HL-60 (cell line): ENCODE measurements around the gene ARID1B.
A peak's percentile ranks its signal among the peaks of the same experiment; 100 is the strongest.

Source experiments
- GABPA ChIP-seq: IDR thresholded peaks from 2 replicates; pipeline ENCODE4 v1.6.1; 2012; ENCODE audit warnings: low read depth
- POLR2AphosphoS5 ChIP-seq: IDR thresholded peaks from 2 replicates; pipeline ENCODE4 v1.6.1; 2012; ENCODE audit warnings: low read depth
- SPI1 ChIP-seq: IDR thresholded peaks from 2 replicates; pipeline ENCODE4 v1.6.1; 2012; ENCODE audit warnings: low read depth, mild to moderate bottlenecking, borderline replicate concordance
- TF ChIP-seq, protein P1 (sequence below): IDR thresholded peaks from one replicate; pipeline ENCODE4 v1.5.1; 2011; ENCODE audit warnings: low read length, control low read depth, inconsistent platforms; ENCODE audit not compliant: insufficient read depth

DNA sequence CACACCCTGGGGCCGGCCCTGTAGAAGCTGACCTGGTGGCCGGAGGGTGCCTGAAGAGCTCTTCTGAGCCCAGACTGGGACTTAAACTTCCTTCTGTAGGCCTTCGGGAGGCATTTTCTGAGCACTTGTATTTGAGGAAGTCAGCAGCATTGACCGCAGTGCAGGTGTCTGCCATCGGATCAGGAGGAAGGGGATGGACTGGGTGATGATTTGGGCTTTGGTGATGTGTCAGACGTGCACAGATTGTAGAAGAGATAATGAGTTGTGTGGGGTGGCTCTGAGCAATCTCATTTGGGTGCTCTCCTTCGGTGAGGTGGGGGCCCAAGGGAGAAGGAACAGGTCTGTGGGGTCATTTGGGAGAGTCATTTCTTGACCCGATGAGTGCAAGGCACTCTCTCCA is 150.9 kb downstream of the ARID1B start:
- TF ChIP-seq, protein P1, sequence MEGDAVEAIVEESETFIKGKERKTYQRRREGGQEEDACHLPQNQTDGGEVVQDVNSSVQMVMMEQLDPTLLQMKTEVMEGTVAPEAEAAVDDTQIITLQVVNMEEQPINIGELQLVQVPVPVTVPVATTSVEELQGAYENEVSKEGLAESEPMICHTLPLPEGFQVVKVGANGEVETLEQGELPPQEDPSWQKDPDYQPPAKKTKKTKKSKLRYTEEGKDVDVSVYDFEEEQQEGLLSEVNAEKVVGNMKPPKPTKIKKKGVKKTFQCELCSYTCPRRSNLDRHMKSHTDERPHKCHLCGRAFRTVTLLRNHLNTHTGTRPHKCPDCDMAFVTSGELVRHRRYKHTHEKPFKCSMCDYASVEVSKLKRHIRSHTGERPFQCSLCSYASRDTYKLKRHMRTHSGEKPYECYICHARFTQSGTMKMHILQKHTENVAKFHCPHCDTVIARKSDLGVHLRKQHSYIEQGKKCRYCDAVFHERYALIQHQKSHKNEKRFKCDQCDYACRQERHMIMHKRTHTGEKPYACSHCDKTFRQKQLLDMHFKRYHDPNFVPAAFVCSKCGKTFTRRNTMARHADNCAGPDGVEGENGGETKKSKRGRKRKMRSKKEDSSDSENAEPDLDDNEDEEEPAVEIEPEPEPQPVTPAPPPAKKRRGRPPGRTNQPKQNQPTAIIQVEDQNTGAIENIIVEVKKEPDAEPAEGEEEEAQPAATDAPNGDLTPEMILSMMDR, result no peak
- TF ChIP-seq GABPA, result no peak
- TF ChIP-seq POLR2AphosphoS5, result 0 out of 2 replicates have a peak, but pooled peaks have one; percentile 25
- peak; percentile 95 for TF ChIP-seq SPI1
